ENCODE data around the gene MOSMO. TPM values are rescaled to one million over a fixed set of nuclear protein-coding genes. Genes with fewer than 3 reads are reported as not detected.

Gene MOSMO
- total RNA-seq, 1 donor from 2014 or later = 13.0 TPM

GRCh38 chr16:21971856-21972255 is 36.1 kb upstream of the MOSMO start:
- Mint-ChIP-seq H3K27ac (ENCODE audit: unreplicated experiment) (peak overlapping the region; percentile 89), H3K36me3 (ENCODE audit: unreplicated experiment) (no peaks in the 10 kb centered on the region), H3K4me1 (ENCODE audit: low read depth, unreplicated experiment) (peaks cover 8% of the 10 kb centered on the region), H3K4me3 (ENCODE audit: unreplicated experiment) (peak overlapping the region; percentile 26), H3K27me3 (ENCODE audit: unreplicated experiment) (no peaks in the 10 kb centered on the region), H3K9me3 (ENCODE audit: unreplicated experiment) (peaks cover 2% of the 10 kb centered on the region)
- DNase-seq = peak; percentile 56
- TF ChIP-seq CTCF (IDR thresholded peaks at IDR 0.05; ENCODE audit: partially characterized antibody, unreplicated experiment) = no peak

DNA sequence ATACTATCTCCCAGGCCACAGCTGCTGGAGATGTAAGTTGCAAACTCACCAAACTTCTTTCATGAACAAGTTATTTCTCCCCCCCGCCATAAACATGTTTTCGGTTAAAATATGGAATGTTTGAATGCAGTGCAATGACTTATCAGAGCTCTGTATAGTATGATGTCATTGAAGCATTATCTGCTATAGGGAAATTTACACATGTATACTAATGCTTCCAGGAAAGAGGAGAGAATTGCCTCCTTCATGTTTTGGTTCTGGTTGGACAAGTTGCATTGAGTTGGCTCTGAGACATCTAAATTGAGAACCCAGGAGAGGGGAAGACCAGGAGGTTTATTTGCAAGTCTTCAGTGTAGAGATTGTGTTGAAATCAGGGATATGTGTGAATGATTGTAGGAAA is 34.0 kb upstream of the MOSMO start:
- no peak for TF ChIP-seq CTCF (IDR thresholded peaks at IDR 0.05; ENCODE audit: partially characterized antibody, unreplicated experiment)
- no peaks in the 10 kb centered on the region for H3K36me3 Mint-ChIP-seq (ENCODE audit: unreplicated experiment)
- H3K4me3 Mint-ChIP-seq (ENCODE audit: unreplicated experiment) = no peak overlapping the region

DNA sequence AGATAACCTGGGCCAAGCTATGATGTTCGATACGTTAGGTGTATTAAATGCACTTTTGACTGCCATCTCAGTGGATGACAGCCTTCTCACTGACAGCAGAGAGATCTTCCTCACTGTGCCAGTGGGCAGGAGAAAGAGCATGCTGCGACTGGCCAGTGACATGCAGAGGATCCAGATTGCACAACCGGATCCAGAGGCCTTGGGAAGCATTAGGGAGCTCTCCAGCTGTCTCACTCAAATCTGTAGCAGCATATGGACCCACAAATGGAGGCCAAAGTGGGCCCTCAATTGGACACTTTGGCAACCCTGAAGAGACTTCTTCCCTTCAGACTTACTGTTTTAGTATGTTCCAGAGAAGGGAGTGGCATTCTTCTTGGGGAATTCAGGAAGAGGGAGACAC is 27.9 kb upstream of the MOSMO start:
- no peaks in the 10 kb centered on the region for H3K4me1 Mint-ChIP-seq (ENCODE audit: low read depth, unreplicated experiment)
- H3K36me3 Mint-ChIP-seq (ENCODE audit: unreplicated experiment) = no peaks in the 10 kb centered on the region
- DNase-seq = no peak
- peaks cover 1% of the 10 kb centered on the region for H3K27me3 Mint-ChIP-seq (ENCODE audit: unreplicated experiment)
- no peaks in the 10 kb centered on the region for H3K9me3 Mint-ChIP-seq (ENCODE audit: unreplicated experiment)
- no peak overlapping the region for H3K27ac Mint-ChIP-seq (ENCODE audit: unreplicated experiment)
- no peak for TF ChIP-seq CTCF (IDR thresholded peaks at IDR 0.05; ENCODE audit: partially characterized antibody, unreplicated experiment)
- no peak overlapping the region for H3K4me3 Mint-ChIP-seq (ENCODE audit: unreplicated experiment)

More for the DNA sequence above, 34.0 kb upstream of the MOSMO start:
- no peak for DNase-seq
- Mint-ChIP-seq H3K4me1 (ENCODE audit: low read depth, unreplicated experiment) (peaks cover 8% of the 10 kb centered on the region), H3K27ac (ENCODE audit: unreplicated experiment) (no peak overlapping the region), H3K9me3 (ENCODE audit: unreplicated experiment) (peaks cover 2% of the 10 kb centered on the region), H3K27me3 (ENCODE audit: unreplicated experiment) (no peaks in the 10 kb centered on the region)

- Mint-ChIP-seq H3K27ac (ENCODE audit: unreplicated experiment) (no peak overlapping the region), H3K36me3 (ENCODE audit: unreplicated experiment) (no peaks in the 10 kb centered on the region), H3K4me3 (ENCODE audit: unreplicated experiment) (no peak overlapping the region), H3K4me1 (ENCODE audit: low read depth, unreplicated experiment) (no peaks in the 10 kb centered on the region), H3K9me3 (ENCODE audit: unreplicated experiment) (no peaks in the 10 kb centered on the region), H3K27me3 (ENCODE audit: unreplicated experiment) (peaks cover 1% of the 10 kb centered on the region)
- no peak for TF ChIP-seq CTCF (IDR thresholded peaks at IDR 0.05; ENCODE audit: partially characterized antibody, unreplicated experiment)
- DNase-seq = no peak
These were observed 25.8 kb upstream of the MOSMO start for GRCh38 chr16:21982108-21982507.

GRCh38 chr16:21984062-21984461 is 23.8 kb upstream of the MOSMO start:
- H3K27ac Mint-ChIP-seq (ENCODE audit: unreplicated experiment) = no peak overlapping the region
- H3K36me3 Mint-ChIP-seq (ENCODE audit: unreplicated experiment) = no peaks in the 10 kb centered on the region
- H3K4me3 Mint-ChIP-seq (ENCODE audit: unreplicated experiment) = no peak overlapping the region
- TF ChIP-seq CTCF (IDR thresholded peaks at IDR 0.05; ENCODE audit: partially characterized antibody, unreplicated experiment) = no peak
- H3K4me1 Mint-ChIP-seq (ENCODE audit: low read depth, unreplicated experiment) = no peaks in the 10 kb centered on the region
- no peaks in the 10 kb centered on the region for H3K9me3 Mint-ChIP-seq (ENCODE audit: unreplicated experiment)
- peaks cover 6% of the 10 kb centered on the region for H3K27me3 Mint-ChIP-seq (ENCODE audit: unreplicated experiment)
- no peak for DNase-seq

Data from glutamatergic neuron (in vitro differentiated cells).